ENCODE data around the gene SMARCA2. TPM values are rescaled to one million over a fixed set of nuclear protein-coding genes. Genes with fewer than 3 reads are reported as not detected.

SMARCA2 gene
- total RNA-seq, 4 donors from 2014 or later, result 76.7 to 99.0 (median 89.8) TPM

- H3K36me3 ChIP-seq, result peaks cover 0 to 13% (median 6%) of the 10 kb centered on the region in 4 donors
- peaks cover 5 to 38% (median 22%) of the 10 kb centered on the region in 4 donors for H3K4me1 ChIP-seq
- peak overlapping the region; percentile 62 to 82 (median 71) for H3K27ac ChIP-seq (replicated peaks in 1 of 4)
- H3K27me3 ChIP-seq, result no peaks in the 10 kb centered on the region
- 19% methylated on average over 4 of the region's 4 CpGs for WGBS
- peak overlapping the region; percentile 53 to 62 (median 58) for H3K4me3 ChIP-seq
- intact Hi-C loops (cut with DNase I), result no loop called here
- TF ChIP-seq EP300 (IDR thresholded peaks at IDR 0.05) (no peak), POLR2AphosphoS5 (IDR thresholded peaks at IDR 0.05) (no peak), CTCF (IDR thresholded peaks at IDR 0.05) (no peak), POLR2A (IDR thresholded peaks at IDR 0.05; ENCODE audit: low read depth) (no peak)
- DNase-seq (ENCODE audit: extremely low spot score), result no peak
- no peaks in the 10 kb centered on the region for H3K9me3 ChIP-seq
Measured at GRCh38 chr9:2158766-2159430, 143.8 kb downstream of the SMARCA2 start.

GRCh38 chr9:2159521-2160454 is 144.6 kb downstream of the SMARCA2 start:
- Histone ChIP-seq H3K9me3 (no peaks in the 10 kb centered on the region), H3K27ac (replicated peaks in 1 of 4) (peak overlapping the region; percentile 62 to 82 (median 71)), H3K4me3 (peak overlapping the region; percentile 53 to 62 (median 58)), H3K36me3 (peaks cover 0 to 18% (median 8%) of the 10 kb centered on the region in 4 donors), H3K27me3 (no peaks in the 10 kb centered on the region), H3K4me1 (peaks cover 4 to 32% (median 21%) of the 10 kb centered on the region in 4 donors)
- intact Hi-C loops (cut with DNase I), result loop anchor here (5.0 kb wide), 1 partner anchor 83 kb away; no protein-coding TSS in a partner anchor
- WGBS, result 19% methylated on average over 13 of the region's 13 CpGs
- DNase-seq (ENCODE audit: extremely low spot score), result no peak
- no peak for TF ChIP-seq POLR2A (IDR thresholded peaks at IDR 0.05; ENCODE audit: low read depth)
- no peak for TF ChIP-seq POLR2AphosphoS5 (IDR thresholded peaks at IDR 0.05)
- no peak for TF ChIP-seq EP300 (IDR thresholded peaks at IDR 0.05)
- no peak for TF ChIP-seq CTCF (IDR thresholded peaks at IDR 0.05)

GRCh38 chr9:2161661-2162060 is 146.5 kb downstream of the SMARCA2 start:
- peaks cover 4 to 36% (median 20%) of the 10 kb centered on the region in 4 donors for H3K4me1 ChIP-seq
- peaks cover 0 to 18% (median 8%) of the 10 kb centered on the region in 4 donors for H3K36me3 ChIP-seq
- intact Hi-C loops (cut with DNase I), result loop anchor here (5.0 kb wide), 1 partner anchor 81 kb away; no protein-coding TSS in a partner anchor
- no peaks in the 10 kb centered on the region for H3K9me3 ChIP-seq
- 92% methylated on average over 13 of the region's 13 CpGs for WGBS
- DNase-seq (ENCODE audit: extremely low spot score), result no peak
- no peaks in the 10 kb centered on the region for H3K27me3 ChIP-seq
- no peak overlapping the region for H3K4me3 ChIP-seq
- TF ChIP-seq POLR2A (IDR thresholded peaks at IDR 0.05; ENCODE audit: low read depth) (no peak), EP300 (IDR thresholded peaks at IDR 0.05) (no peak), CTCF (IDR thresholded peaks at IDR 0.05) (no peak), POLR2AphosphoS5 (IDR thresholded peaks at IDR 0.05) (no peak)
- H3K27ac ChIP-seq (replicated peaks in 1 of 4), result no peak overlapping the region

- no peaks in the 10 kb centered on the region for H3K27me3 ChIP-seq
- H3K27ac ChIP-seq (replicated peaks in 1 of 4), result no peak overlapping the region
- H3K4me3 ChIP-seq, result no peak overlapping the region
- peaks cover 0 to 24% (median 8%) of the 10 kb centered on the region in 4 donors for H3K4me1 ChIP-seq
- DNase-seq (ENCODE audit: extremely low spot score), result no peak
- 70% methylated on average over 6 of the region's 6 CpGs for WGBS
- no peaks in the 10 kb centered on the region for H3K9me3 ChIP-seq
- H3K36me3 ChIP-seq, result peaks cover 0 to 31% (median 12%) of the 10 kb centered on the region in 4 donors
- intact Hi-C loops (cut with DNase I), result loop anchor here (5.0 kb wide), 1 partner anchor 79 kb away; no protein-coding TSS in a partner anchor
- TF ChIP-seq CTCF (IDR thresholded peaks at IDR 0.05) (no peak), POLR2A (IDR thresholded peaks at IDR 0.05; ENCODE audit: low read depth) (no peak), POLR2AphosphoS5 (IDR thresholded peaks at IDR 0.05) (no peak), EP300 (IDR thresholded peaks at IDR 0.05) (no peak)
Measured at GRCh38 chr9:2163231-2163885, 148.2 kb downstream of the SMARCA2 start.

All from esophagus muscularis mucosa (tissue), 4 donors.